HepG2 (cell line): ENCODE data around the gene KBTBD3. TPM values are rescaled to one million over a fixed set of nuclear protein-coding genes. Genes with fewer than 3 reads are reported as not detected.
"Not testable (repeated sequence)": the region's sequence is repeated elsewhere in the genome, so short reads cannot be mapped to it uniquely, and the experiment has no call there.

Experiments
- ATAC-seq: fragments of 200-7000 bp; cut with Tn5 transposase; 3 replicates; pipeline ENCODE4 v1.9.1; 2020; ENCODE audit warnings: mild to moderate bottlenecking, moderate library complexity
- BruUV-seq: library from RNA; stranded (reverse); fragments of 400-500 nt; replicated peaks from 2 replicates; lab custom pipeline; 2021; lab: Mats Ljungman, UMichigan
- CTCF ChIA-PET: fragments of 300-600 bp; formaldehyde crosslinking; extraction: SDS; loops from one replicate; lab custom pipeline; 2021; ENCODE audit warnings: low total read pairs, inconsistent platforms, low intra/inter-chr PET ratio; lab: Yijun Ruan, JAX
- POLR2A ChIA-PET: fragments of 350-600 bp; sonication (Branson Sonifier 250); formaldehyde crosslinking; loops from one replicate; lab custom pipeline; 2020; ENCODE audit warnings: antibody characterized with exemption, inconsistent platforms; lab: Yijun Ruan, JAX
- DNase-seq: peaks from one replicate; pipeline ENCODE4 v3.0.0-alpha.2; 2015; ENCODE audit warnings: low spot score
- FAIRE-seq: peaks from 3 replicates; lab custom pipeline; 2011; peaks lifted over from hg19 to GRCh38; lab: Jason Lieb, UNC
- H2AFZ ChIP-seq: one replicate; pipeline ENCODE4 v1.6.1; 2011; ENCODE audit warnings: low read length, inconsistent platforms
- H3K27ac ChIP-seq: fragments of 300-600 bp; 3 replicates; pipeline ENCODE4 v1.8.0; 2011; ENCODE audit warnings: mixed run types, mild to moderate bottlenecking, mixed read lengths, low read length, inconsistent platforms; ENCODE audit not compliant: insufficient read depth; ENCODE audit errors: extremely low read length
- H3K27me3 ChIP-seq, 2 experiments: fragments of 200-600 bp in 1 of 2; 2 replicates in 1 of 2; 3 replicates in 1 of 2; pipeline versions ENCODE4 v1.6.0 to v1.8.0; 2011; ENCODE audit warnings: low read length in 2 of 2, mild to moderate bottlenecking in 2 of 2, moderate library complexity in 2 of 2, inconsistent platforms in 1 of 2; ENCODE audit not compliant: insufficient read depth in 2 of 2, control insufficient read depth in 1 of 2
- H3K36me3 ChIP-seq, 2 experiments: fragments of 200-600 bp in 1 of 2; replicated peaks in 1 of 2; 2 replicates in 1 of 2; 3 replicates in 1 of 2; pipeline versions ENCODE4 v1.5.1 to v1.8.0; 2011; ENCODE audit warnings: low read length in 2 of 2, inconsistent platforms in 1 of 2; ENCODE audit not compliant: insufficient read depth in 2 of 2, control insufficient read depth in 1 of 2
- H3K4me1 ChIP-seq: 2 replicates; pipeline ENCODE4 v1.5.1; 2012; ENCODE audit warnings: low read length, inconsistent platforms; ENCODE audit not compliant: insufficient read depth
- H3K4me2 ChIP-seq: 2 replicates; pipeline ENCODE4 v1.6.0; 2011; ENCODE audit warnings: low read depth, low read length, inconsistent platforms
- H3K4me3 ChIP-seq, 3 experiments: fragments of 200-600 bp in 1 of 3; sonication (generic), shearing (Covaris generic) in 1 of 3; replicated peaks in 1 of 3; 2 replicates each; pipeline ENCODE4 v1.5.1; 2011 to 2016; ENCODE audit warnings: low read length in 3 of 3, inconsistent platforms in 2 of 3, low read depth in 2 of 3, mild to moderate bottlenecking in 2 of 3, control low read depth in 1 of 3, mixed read lengths in 1 of 3; ENCODE audit not compliant: insufficient read depth in 1 of 3
- H3K79me2 ChIP-seq: one replicate; pipeline ENCODE4 v1.6.1; 2011; ENCODE audit warnings: low read length, inconsistent platforms; ENCODE audit not compliant: insufficient read depth
- H3K9ac ChIP-seq: 2 replicates; pipeline ENCODE4 v1.6.0; 2011; ENCODE audit warnings: mild to moderate bottlenecking, low read depth, low read length, inconsistent platforms; ENCODE audit not compliant: insufficient read depth
- H3K9me3 ChIP-seq: 2 replicates; pipeline ENCODE4 v1.5.1; 2012; ENCODE audit warnings: mild to moderate bottlenecking, low read length
- H4K20me1 ChIP-seq: 2 replicates; pipeline ENCODE4 v1.6.0; 2011; ENCODE audit warnings: inconsistent platforms, mild to moderate bottlenecking, low read length, moderate library complexity; ENCODE audit not compliant: insufficient read depth
- ATF7 ChIP-seq, 2 experiments: fragments of 450-650 bp in 1 of 2; sonication (generic) in 1 of 2; formaldehyde crosslinking in 1 of 2; IDR thresholded peaks; 2 replicates each; pipeline versions ENCODE4 v1.4.0 to v1.6.1; 2016 to 2020; ENCODE audit warnings: antibody characterized with exemption in 1 of 2, mild to moderate bottlenecking in 1 of 2, missing genetic modification reagents in 1 of 2
- NKX3-1 ChIP-seq: sonication (generic); formaldehyde crosslinking; IDR thresholded peaks from 2 replicates; pipeline ENCODE4 v1.5.0; 2020; ENCODE audit warnings: missing genetic modification reagents
- WGBS: methylation state at CpG from one replicate; pipeline ENCODE4 v1.1.6; 2017; ENCODE audit warnings: low lambda C conversion rate; 5-methylcytosine and 5-hydroxymethylcytosine counted together
- in situ Hi-C: cut with HindIII; loops from 2 replicates; pipeline ENCODE4 v1.10.0; 2017; ENCODE audit warnings: low pct_unique_long_range_greater_than_20kb; ENCODE audit not compliant: extremely low pct_ligation_motif_present
- intact Hi-C: fragments of 100-400 bp; cut with micrococcal nuclease; formaldehyde crosslinking; loops from one replicate; pipeline ENCODE4 v1.10.0; 2022; ENCODE audit not compliant: unreplicated experiment
- polyA plus RNA-seq, 8 experiments: library from polyadenylated mRNA; depleted of rRNA in 3 of 8; stranded (reverse) in 7 of 8; unstranded in 1 of 8; fragments of >200 nt; fragmentation: Illumina TruSeq in 4 of 8; extraction: Trizol in 4 of 8; gene quantifications; 2 replicates each; pipeline versions ENCODE4 v1.2.1 to v1.2.3, GENCODE V29; 2011 to 2016; ENCODE audit warnings: low read depth in 4 of 8, missing spikeins in 1 of 8, mixed read lengths in 1 of 8; ENCODE audit not compliant: insufficient read depth in 1 of 8
- total RNA-seq, 5 experiments: library from RNA; depleted of rRNA; stranded (reverse); fragments of >200 nt; fragmentation: Illumina TruSeq; extraction: Trizol; gene quantifications; 2 replicates each; pipeline ENCODE4 v1.2.3, GENCODE V29; 2016; ENCODE audit warnings: low read depth in 1 of 5

The KBTBD3 gene
- total and polyA plus RNA-seq, 2 of the 13 experiments (the other 11 are each of a cell fraction or from before 2014, with no cell fraction given) = 1.8 to 7.4 TPM

GRCh38 chr11:106059617-106060016, 17.5 kb downstream of the KBTBD3 start:
- TF ChIP-seq NKX3-1 (CRISPR knock-in tag) (no peak), ATF7 (IDR thresholded peaks at IDR 0.05) (peak; percentile 43; the same call in 1 of the 2 replicates), ATF7 (CRISPR knock-in tag; IDR thresholded peaks at IDR 0.05) (no peak)
- TF ChIP-seq, all 625 proteins: peak for 1
- Histone ChIP-seq H3K27ac (no peak overlapping the region), H3K9me3 (no peaks in the 10 kb centered on the region), H2AFZ (no peak overlapping the region), H3K4me3 (no peak overlapping the region), H3K9ac (no peak overlapping the region), H3K36me3 (no peaks in the 10 kb centered on the region), H3K27me3 (no peaks in the 10 kb centered on the region), H3K4me2 (no peak overlapping the region), H4K20me1 (no peaks in the 10 kb centered on the region), H3K4me1 (no peaks in the 10 kb centered on the region), H3K79me2 (no peaks in the 10 kb centered on the region)
- BruUV-seq = no TSS peak
- ChIA-PET POLR2A (no interaction called here), CTCF (no interaction called here)
- 55% methylated on average over 1 of the region's 1 CpG for WGBS
- ATAC-seq = no peak
- no peak for FAIRE-seq
- DNase-seq = no peak
- intact Hi-C loops = no loop called here
- in situ Hi-C loops = no loop called here

GRCh38 chr11:106058377-106058776, 18.8 kb downstream of the KBTBD3 start:
- H3K9me3 ChIP-seq, H3K27ac ChIP-seq, H3K27me3 ChIP-seq, BruUV-seq, intact Hi-C loops, CTCF ChIA-PET, H3K4me1 ChIP-seq, H4K20me1 ChIP-seq, DNase-seq, H3K36me3 ChIP-seq, H3K4me2 ChIP-seq, ATAC-seq, H3K9ac ChIP-seq, H3K4me3 ChIP-seq, POLR2A ChIA-PET, in situ Hi-C loops, FAIRE-seq, H2AFZ ChIP-seq, H3K79me2 ChIP-seq: not testable (repeated sequence)
- WGBS = 98% methylated on average over 14 of the region's 14 CpGs
